GM23248 (cell line): ENCODE data around the gene PIEZO2.

Source experiments
- EZH2 ChIP-seq: fragments of 200-600 bp; sonication (generic); IDR thresholded peaks from 2 replicates; pipeline ENCODE4 v1.6.1; 2018; ENCODE audit warnings: antibody characterized with exemption, mild to moderate bottlenecking; ENCODE audit not compliant: insufficient read depth, poor library complexity, severe bottlenecking
- EZH2phosphoT487 ChIP-seq: fragments of 200-600 bp; sonication (generic); IDR thresholded peaks from 2 replicates; pipeline ENCODE4 v1.6.1; 2018; ENCODE audit warnings: antibody characterized with exemption, moderate library complexity, mild to moderate bottlenecking, low read depth; ENCODE audit not compliant: insufficient read depth

DNA sequence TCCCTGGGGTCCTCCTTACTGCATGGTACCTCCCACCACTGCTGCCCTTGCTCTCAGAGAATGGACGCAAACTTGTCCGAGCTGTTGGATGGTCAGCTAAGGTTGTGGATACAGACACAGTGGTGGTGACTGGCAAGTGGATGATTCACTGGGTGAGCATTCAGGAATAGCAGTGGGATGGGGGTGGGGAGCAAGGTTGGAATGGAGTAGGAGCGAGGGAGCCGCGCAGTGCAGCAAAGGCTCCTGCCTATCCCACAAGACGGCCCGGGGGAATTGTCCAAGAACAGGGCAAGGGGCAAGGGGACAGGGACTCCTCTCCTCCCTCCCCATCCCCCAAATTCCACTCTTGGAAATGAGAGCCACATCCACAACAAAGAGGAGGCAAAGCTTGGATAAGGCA is 102.2 kb downstream of the PIEZO2 start:
- TF ChIP-seq EZH2 (no peak), EZH2phosphoT487 (no peak)
